SH-SY5Y (cell line): ENCODE data around the gene GNAT1.

ENCODE experiments used
- GATA2 ChIP-seq: IDR thresholded peaks from 2 replicates; pipeline ENCODE4 v1.6.1; 2011; ENCODE audit warnings: mild to moderate bottlenecking, low read depth, low read length
- GATA3 ChIP-seq: IDR thresholded peaks from 2 replicates; pipeline ENCODE4 v1.6.1; 2011; ENCODE audit warnings: low read depth, mild to moderate bottlenecking, low read length, moderate library complexity

The GNAT1 gene

DNA sequence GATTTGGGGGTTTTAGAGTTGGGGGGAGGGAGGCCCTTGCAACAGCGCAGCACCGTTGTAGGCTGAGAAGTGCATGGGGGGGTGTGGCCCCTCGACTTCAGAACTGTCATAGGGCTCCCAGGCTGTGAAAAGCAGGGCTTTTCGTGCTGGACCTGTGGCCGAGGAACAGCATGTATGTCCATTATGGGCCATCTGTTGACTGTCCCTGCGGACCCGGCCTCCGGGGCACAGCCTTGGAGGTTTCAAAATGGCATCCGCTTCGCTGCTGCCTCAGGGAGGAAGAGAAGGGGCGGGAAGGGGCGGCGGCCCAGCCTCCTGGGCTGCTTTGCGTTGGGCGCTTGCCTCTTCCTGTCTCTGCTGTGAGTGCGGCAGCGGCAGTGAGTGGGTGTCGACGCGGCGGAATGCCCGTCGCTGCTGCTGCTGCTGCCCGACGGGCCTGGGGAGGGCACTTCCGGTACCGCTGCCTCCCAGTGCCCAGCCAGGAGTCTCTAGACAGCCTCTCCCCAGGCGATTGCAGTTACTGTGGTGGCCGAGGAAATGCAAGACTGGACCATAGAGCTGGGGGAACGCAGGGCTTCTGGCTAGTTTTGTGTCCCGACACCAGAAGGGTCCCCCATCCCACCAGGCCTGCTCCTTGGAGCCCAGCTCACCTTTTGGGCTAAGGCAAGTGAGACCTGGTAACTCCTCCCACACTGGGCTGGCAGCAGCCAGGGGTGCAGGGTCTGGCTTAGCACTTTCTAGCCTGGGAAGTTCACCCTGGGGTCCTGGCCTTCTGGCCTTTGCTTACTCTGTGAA is 46.5 kb downstream of the GNAT1 start:
- no peak for TF ChIP-seq GATA2
- TF ChIP-seq GATA3: no peak

DNA sequence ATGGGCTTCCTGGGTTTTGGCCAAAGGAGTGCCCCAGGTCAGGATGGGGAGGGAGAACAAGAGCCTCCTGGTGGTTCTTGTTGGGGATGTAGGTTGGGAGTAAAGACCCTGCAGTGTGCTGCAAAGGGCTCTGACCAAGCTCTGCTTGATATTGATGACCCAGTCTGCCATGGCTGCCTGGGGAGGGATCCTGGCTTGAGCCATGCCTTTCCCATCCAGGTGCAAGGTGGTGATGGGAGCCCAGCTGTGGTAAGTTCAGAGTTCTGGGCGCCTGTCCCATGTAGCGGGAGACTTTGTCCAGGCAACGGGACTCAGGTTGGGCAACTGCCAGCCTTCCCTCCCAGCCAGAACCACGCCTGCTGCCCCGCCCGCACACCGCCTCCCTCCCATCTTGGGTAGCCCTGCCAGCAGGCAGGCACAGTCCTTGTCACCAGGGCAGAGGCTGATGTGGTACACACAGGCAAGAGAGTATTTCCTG is 47.2 kb downstream of the GNAT1 start:
- TF ChIP-seq GATA2 (no peak), GATA3 (no peak)

DNA sequence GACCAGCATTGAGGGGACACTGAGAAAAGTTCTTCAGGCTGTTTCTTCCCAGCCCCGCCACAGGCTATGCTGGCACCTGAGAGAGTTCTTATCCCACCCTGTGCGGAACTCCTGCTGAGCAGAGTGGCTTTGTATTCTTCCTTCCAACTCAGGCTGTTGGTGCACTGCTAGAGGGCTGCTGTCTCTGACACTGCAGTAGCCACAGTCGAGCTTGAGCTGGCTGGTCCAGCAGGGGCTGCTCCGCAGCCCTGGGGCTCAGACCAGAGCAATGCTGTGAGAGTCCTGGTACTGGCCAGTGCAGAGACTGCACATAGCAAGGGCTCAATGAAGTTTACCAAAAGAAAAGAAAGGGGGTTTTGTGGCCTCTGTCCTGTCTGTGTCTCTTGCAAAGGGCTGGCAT is 48.2 kb downstream of the GNAT1 start:
- TF ChIP-seq GATA2 (no peak), GATA3 (no peak)

DNA sequence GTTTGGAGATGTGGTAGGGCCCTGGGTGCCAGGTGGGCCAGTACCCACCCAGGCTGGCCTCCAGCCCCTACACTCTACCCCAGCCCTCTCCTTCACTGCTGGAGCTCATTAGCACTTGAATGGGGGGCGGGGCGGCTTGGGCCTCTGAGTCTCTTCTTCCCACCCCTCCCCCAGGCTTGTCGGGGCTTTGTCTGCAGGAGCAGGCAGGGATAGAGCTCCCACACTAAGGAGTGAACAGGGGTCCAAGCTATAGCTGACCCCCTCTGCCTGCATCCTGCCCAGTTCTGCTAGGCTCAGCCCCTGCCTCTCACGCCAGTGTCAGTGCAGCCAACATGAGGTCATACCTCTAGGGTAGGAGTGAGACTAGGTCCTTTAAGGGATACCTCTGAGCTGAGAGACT is 49.8 kb downstream of the GNAT1 start:
- TF ChIP-seq GATA2 (no peak), GATA3 (no peak)

DNA sequence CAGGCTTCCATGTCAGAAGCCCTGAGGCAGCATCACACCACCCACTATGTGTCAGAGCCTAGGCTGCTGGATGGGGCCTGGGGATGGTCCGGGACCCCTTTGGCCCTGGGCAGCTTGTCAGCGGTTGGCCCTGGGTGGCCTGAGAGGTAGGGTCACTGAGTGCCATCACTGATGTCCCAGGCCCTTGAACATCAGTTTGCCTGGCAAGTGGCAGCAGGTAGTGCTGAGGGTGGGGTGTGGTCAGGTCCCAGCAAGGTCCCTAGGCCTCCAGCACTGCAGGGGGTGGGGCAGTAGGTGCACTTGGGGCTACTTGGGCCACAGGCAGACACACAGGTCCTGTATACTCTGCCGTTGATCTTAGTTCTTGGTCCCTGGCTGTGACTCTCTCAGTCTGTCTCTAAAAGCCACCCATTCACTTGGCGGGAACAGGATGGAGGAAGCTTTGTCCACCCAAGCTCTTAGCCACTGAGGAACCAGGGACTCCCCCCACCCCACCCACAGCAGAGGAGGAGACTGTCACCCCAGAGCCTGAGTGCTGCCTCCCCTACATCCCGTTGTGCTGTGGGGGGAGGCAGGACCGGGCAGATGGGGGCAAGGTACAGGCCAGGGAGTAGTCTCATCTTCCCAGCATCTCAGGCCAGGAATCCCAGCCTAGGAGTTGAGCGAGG is 50.4 kb downstream of the GNAT1 start:
- TF ChIP-seq GATA2 (no peak), GATA3 (no peak)

DNA sequence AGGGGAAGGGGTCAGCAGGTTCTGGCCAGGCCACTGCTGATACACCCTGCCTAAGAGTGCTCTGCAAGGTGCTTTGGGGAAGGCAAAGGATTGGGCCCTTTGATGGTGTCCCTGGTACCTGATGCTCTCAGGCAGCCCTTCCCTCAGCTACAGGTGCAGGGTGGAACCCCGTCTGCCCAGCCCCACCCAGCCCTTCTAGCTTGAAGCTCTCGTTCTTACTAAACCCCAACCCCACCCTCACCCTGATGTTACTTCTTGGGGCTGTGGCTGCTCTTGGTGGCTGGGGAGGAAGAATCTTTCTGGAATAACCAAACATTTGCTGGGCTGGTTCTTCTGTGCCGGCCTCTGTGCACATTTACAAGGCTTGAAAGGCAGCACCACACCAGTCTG is 51.0 kb downstream of the GNAT1 start:
- no peak for TF ChIP-seq GATA3

DNA sequence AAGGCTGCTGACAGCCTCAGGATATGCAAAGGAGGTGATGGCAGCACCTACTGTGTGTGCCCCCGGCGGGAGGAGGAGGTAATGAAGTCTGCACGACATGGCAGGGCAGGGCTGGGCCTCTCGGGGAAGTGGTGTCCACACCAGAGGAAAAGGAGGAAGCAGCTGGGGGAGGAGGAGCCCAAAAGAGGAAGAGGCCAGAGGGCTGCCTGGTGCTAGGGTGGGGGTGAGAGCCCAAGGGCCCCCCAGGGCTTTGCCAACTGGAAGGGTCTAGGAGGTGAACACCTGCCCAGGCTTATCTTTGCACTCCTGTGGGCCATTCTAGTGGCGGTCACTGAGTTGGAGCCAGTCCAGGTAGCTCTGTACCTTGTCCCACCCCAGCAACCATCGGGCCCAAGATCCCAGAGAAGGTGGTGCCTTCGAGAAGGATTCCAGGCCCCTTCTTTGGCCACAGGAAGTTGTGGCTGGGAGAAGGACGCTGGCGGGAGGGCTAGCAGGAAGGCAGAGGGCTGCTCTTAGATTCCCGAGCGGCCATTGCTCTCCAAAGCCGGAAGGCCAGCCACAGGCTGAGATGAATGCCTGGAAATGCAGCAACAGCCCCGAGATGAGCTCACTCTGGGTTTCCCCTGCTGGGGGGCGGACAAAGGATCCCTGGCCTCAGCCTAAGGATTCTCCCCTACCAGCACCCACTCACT is 51.6 kb downstream of the GNAT1 start:
- TF ChIP-seq GATA2: no peak
- no peak for TF ChIP-seq GATA3

DNA sequence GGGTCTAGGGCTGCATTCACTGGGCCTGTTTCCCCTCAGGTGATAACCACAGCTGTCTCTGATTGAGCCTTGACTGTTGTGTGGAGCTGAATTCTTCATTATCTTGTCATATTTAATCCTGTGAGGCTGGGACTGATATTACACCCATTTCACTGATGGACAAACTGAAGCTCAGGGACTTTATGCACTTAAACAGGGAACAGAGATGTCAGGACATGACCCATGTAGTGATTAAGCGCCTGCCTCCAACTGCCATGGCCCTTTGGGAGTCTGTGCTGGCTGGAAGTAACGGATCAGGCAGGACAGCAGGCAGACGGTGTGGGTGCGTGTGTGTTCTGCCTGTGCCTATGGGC is 52.1 kb downstream of the GNAT1 start:
- TF ChIP-seq GATA2: no peak
- TF ChIP-seq GATA3: no peak

DNA sequence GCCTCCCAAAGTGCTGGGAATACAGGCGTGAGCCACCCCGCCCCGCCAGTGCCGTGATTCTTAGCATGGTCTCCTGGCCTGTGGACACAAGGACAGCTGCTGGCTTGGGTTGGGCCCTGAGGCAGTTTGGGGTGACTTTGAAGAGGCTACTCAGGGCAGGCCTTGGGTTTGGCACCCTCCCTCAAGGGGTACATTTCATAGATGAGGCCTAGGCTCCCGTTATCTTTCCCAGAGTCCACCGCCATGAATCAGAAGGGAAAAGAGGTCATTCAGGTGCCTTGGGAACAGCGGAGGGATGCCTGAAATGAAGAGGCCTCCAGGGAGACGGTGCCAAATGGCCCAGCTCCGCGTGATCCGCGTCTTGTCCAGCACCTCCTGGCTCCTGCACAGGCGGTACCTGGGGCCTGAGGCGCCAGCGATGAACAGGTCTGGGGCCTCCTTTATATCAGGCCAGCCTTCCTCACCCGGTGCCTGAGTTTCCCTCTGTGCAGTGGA is 53.9 kb downstream of the GNAT1 start:
- TF ChIP-seq GATA2 (no peak), GATA3 (no peak)

DNA sequence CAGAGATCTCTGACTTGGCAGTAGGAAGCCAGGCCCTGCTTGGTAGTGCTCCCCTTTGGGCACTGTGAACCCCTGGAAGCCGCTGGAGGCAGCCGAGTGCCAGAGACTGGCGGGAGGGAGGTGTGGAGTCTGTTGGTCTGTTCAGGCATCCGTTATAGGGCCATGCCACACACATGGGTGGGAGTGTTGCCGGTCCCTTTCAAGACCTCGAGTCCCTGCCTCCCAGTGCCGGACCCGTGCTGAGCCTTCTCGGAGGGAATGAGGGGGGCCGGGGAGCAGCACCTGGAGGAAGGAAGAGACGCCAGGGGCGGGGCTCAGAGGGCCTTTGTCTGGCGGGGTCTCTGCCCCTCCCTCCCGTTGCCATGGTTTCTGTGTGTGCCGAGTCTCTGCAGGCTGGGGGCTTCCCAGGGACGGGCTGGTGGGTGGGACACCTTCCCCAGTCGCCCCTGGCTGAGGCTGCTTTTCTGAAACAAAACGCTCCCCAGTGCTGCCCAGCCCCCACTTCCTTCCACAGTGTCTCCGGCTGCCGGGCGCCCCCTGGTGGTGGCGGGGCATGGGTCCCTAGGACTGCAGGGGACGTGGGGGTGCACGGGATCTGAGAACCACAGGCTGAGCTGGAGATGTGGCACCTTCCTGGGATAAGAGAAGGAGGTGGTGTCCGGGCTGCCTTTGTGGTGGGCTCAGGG is 54.6 kb downstream of the GNAT1 start:
- no peak for TF ChIP-seq GATA2
- no peak for TF ChIP-seq GATA3

DNA sequence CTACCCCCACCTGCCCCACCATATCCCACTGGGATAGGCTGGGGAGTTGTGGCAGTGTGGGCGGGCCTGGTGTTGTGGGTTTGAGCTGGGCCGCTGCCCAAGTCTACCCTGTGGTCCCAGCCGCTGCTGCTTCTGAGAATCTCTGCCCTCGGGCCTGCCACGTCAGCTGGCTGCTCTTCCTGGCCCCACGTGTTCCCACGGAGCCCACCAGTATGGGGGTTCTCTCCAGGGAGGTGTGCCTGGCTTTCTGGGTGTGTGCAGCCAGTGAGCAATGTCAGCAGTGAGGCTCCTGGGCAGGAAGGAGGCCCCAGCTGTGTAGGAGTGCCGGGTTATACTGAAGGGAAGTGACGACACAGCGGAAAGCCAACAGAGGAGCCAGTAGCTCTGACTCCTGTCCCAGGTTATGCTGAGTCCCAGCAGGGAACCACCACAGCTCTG is 55.1 kb downstream of the GNAT1 start:
- TF ChIP-seq GATA3 (no peak), GATA2 (no peak)
